Common myeloid progenitor, CD34-positive (primary cell): ENCODE measurements around the gene BMPER.

Experiments
- CTCF ChIA-PET: fragments of 350-600 bp; sonication (Branson Sonifier 250); formaldehyde crosslinking; loops from one replicate; lab custom pipeline; 2021; ENCODE audit warnings: antibody characterized with exemption; lab: Charles Lee
- POLR2A ChIA-PET: fragments of 350-600 bp; sonication (Branson Sonifier 250); formaldehyde crosslinking; loops from one replicate; lab custom pipeline; 2021; ENCODE audit warnings: antibody characterized with exemption; lab: Charles Lee
- DNase-seq, 3 donors: peaks; one replicate each; pipeline versions ENCODE4 v3.0.0 to v3.0.0-alpha.2; 2013
- H3K27ac ChIP-seq, 2 experiments: 1 replicate in 1 of 2; 2 replicates in 1 of 2; pipeline ENCODE4 v1.7.0; 2013; ENCODE audit warnings: inconsistent platforms in 2 of 2, low read length in 2 of 2, mild to moderate bottlenecking in 2 of 2, low read depth in 1 of 2, moderate library complexity in 1 of 2; ENCODE audit not compliant: severe bottlenecking in 2 of 2, insufficient read depth in 1 of 2, poor library complexity in 1 of 2
- H3K27me3 ChIP-seq, 5 experiments: replicated peaks in 2 of 5; 1 replicate in 3 of 5; 2 replicates in 2 of 5; pipeline versions ENCODE4 v1.6.1 to v1.7.0; 2013; ENCODE audit warnings: low read length in 4 of 5, mild to moderate bottlenecking in 2 of 5, moderate library complexity in 2 of 5, inconsistent platforms in 1 of 5; ENCODE audit not compliant: insufficient read depth in 5 of 5, control insufficient read depth in 4 of 5
- H3K36me3 ChIP-seq, 4 experiments: 1 replicate in 2 of 4; 2 replicates in 2 of 4; pipeline versions ENCODE4 v1.6.1 to v1.7.0; 2013; ENCODE audit warnings: low read length in 3 of 4, control low read depth in 1 of 4, mild to moderate bottlenecking in 1 of 4; ENCODE audit not compliant: control insufficient read depth in 4 of 4, insufficient read depth in 4 of 4
- H3K4me1 ChIP-seq, 4 experiments: 1 replicate in 3 of 4; 2 replicates in 1 of 4; pipeline versions ENCODE4 v1.6.1 to v1.7.1; 2013; ENCODE audit warnings: low read length in 3 of 4, mild to moderate bottlenecking in 3 of 4, control low read depth in 1 of 4, inconsistent platforms in 1 of 4, moderate library complexity in 1 of 4; ENCODE audit not compliant: control insufficient read depth in 4 of 4, insufficient read depth in 4 of 4; ENCODE audit errors: control extremely low read depth in 1 of 4
- H3K4me3 ChIP-seq, 7 experiments: 1 replicate in 4 of 7; 2 replicates in 3 of 7; pipeline versions ENCODE4 v1.5.1 to v1.7.0; 2013; ENCODE audit warnings: mild to moderate bottlenecking in 7 of 7, low read length in 6 of 7, moderate library complexity in 6 of 7, inconsistent platforms in 2 of 7, low read depth in 2 of 7, control low read depth in 1 of 7; ENCODE audit not compliant: insufficient read depth in 4 of 7, control insufficient read depth in 1 of 7; ENCODE audit errors: extremely low read depth in 1 of 7
- H3K9me3 ChIP-seq, 5 experiments: 1 replicate in 4 of 5; 2 replicates in 1 of 5; pipeline versions ENCODE4 v1.6.1 to v1.7.1; 2013; ENCODE audit warnings: low read length in 4 of 5, mild to moderate bottlenecking in 2 of 5, inconsistent platforms in 1 of 5, low read depth in 1 of 5, moderate library complexity in 1 of 5; ENCODE audit not compliant: control insufficient read depth in 4 of 5, insufficient read depth in 2 of 5; ENCODE audit errors: control extremely low read depth in 1 of 5
- WGBS: methylation state at CpG from one replicate; pipeline ENCODE4 v1.1.5; 2013; ENCODE audit not compliant: insufficient coverage; 5-methylcytosine and 5-hydroxymethylcytosine counted together

BMPER gene

GRCh38 chr7:34192906-34193305 lies 287.6 kb downstream of the BMPER start:
- 100% methylated on average over 1 of the region's 1 CpG for WGBS
- Histone ChIP-seq H3K9me3 (peaks cover 0 to 2% (median 0%) of the 10 kb centered on the region in 5 experiments), H3K27me3 (no peaks in the 10 kb centered on the region), H3K27ac (no peak overlapping the region), H3K4me1 (no peaks in the 10 kb centered on the region), H3K4me3 (no peak overlapping the region), H3K36me3 (no peaks in the 10 kb centered on the region)
- ChIA-PET CTCF (no interaction called here), POLR2A (no interaction called here)
- no peak for DNase-seq

GRCh38 chr7:34198231-34198641 lies 292.9 kb downstream of the BMPER start:
- ChIA-PET CTCF (interaction anchor here (1.4 kb wide), 1 partner anchor 16 kb away, joined by 4 read pairs; no protein-coding TSS in a partner anchor), POLR2A (no interaction called here)
- H3K4me3 ChIP-seq, result no peak overlapping the region
- WGBS, result no CpG with 5 or more reads among the region's 1 CpG
- no peak for DNase-seq
- H3K9me3 ChIP-seq, result no peaks in the 10 kb centered on the region
- H3K27ac ChIP-seq, result no peak overlapping the region
- H3K4me1 ChIP-seq, result no peaks in the 10 kb centered on the region
- H3K27me3 ChIP-seq, result no peaks in the 10 kb centered on the region
- no peaks in the 10 kb centered on the region for H3K36me3 ChIP-seq
